IMR-90 (cell line): ENCODE data around the gene NOL4L. TPM values are rescaled to one million over a fixed set of nuclear protein-coding genes. Genes with fewer than 3 reads are reported as not detected.

Source experiments
- ATAC-seq: fragments of 200-7000 bp; cut with Tn5 transposase; 2 replicates; pipeline ENCODE4 v1.9.1; 2020; ENCODE audit warnings: low read depth, mild to moderate bottlenecking, moderate library complexity
- BruUV-seq: library from RNA; stranded (reverse); fragments of 400-500 nt; replicated peaks from 2 replicates; lab custom pipeline; 2021; lab: Mats Ljungman, UMichigan
- CTCF ChIA-PET: fragments of 300-600 bp; formaldehyde crosslinking; extraction: SDS; loops from one replicate; lab custom pipeline; 2021; ENCODE audit warnings: antibody characterized with exemption; lab: Yijun Ruan, JAX
- POLR2A ChIA-PET: fragments of 300-600 bp; sonication (Branson Sonifier 250); formaldehyde crosslinking; loops from one replicate; lab custom pipeline; 2022; ENCODE audit warnings: antibody characterized with exemption; ENCODE audit not compliant: unreplicated experiment; lab: Charles Lee
- DNase-seq: peaks from one replicate; pipeline ENCODE4 v3.0.0; 2013
- H2AFZ ChIP-seq: replicated peaks from 2 replicates; pipeline ENCODE3; 2013; ENCODE audit warnings: low read length, mild to moderate bottlenecking; ENCODE audit not compliant: poor library complexity
- H2AK5ac ChIP-seq: 2 replicates; pipeline ENCODE4 v1.6.1; 2013; ENCODE audit warnings: low read depth, low read length, inconsistent platforms
- H2AK9ac ChIP-seq: replicated peaks from 2 replicates; pipeline ENCODE3; 2013; ENCODE audit warnings: mild to moderate bottlenecking, low read depth, low read length, moderate library complexity; ENCODE audit not compliant: poor library complexity
- H2BK120ac ChIP-seq: 2 replicates; pipeline ENCODE4 v1.6.1; 2013; ENCODE audit warnings: low read depth, low read length, inconsistent platforms
- H2BK15ac ChIP-seq: 3 replicates; pipeline ENCODE4 v1.6.1; 2013; ENCODE audit warnings: low read depth, low read length, inconsistent platforms
- H2BK20ac ChIP-seq: 2 replicates; pipeline ENCODE4 v1.6.1; 2013; ENCODE audit warnings: low read depth, mild to moderate bottlenecking, inconsistent platforms, low read length, moderate library complexity
- H2BK5ac ChIP-seq: 2 replicates; pipeline ENCODE4 v1.6.1; 2013; ENCODE audit warnings: mild to moderate bottlenecking, low read depth, low read length, inconsistent platforms; ENCODE audit not compliant: poor library complexity, severe bottlenecking
- H3K14ac ChIP-seq: replicated peaks from 2 replicates; pipeline ENCODE4 v1.6.1; 2013; ENCODE audit warnings: low read depth, low read length, inconsistent platforms
- H3K18ac ChIP-seq: 2 replicates; pipeline ENCODE4 v1.6.1; 2013; ENCODE audit warnings: low read depth, low read length, control low read depth
- H3K23ac ChIP-seq: 2 replicates; pipeline ENCODE4 v1.6.1; 2013; ENCODE audit warnings: low read depth, low read length, inconsistent platforms
- H3K27ac ChIP-seq: 2 replicates; pipeline ENCODE4 v1.5.1; 2013; ENCODE audit warnings: mild to moderate bottlenecking, control low read depth, low read length; ENCODE audit not compliant: insufficient read depth
- H3K27me3 ChIP-seq: 2 replicates; pipeline ENCODE4 v1.6.1; 2013; ENCODE audit warnings: low read length; ENCODE audit not compliant: control insufficient read depth, insufficient read depth
- H3K36me3 ChIP-seq: 2 replicates; pipeline ENCODE4 v1.6.1; 2013; ENCODE audit warnings: low read length, mixed read lengths; ENCODE audit not compliant: control insufficient read depth, insufficient read depth
- H3K4ac ChIP-seq: 2 replicates; pipeline ENCODE4 v1.6.1; 2013; ENCODE audit warnings: low read depth, low read length, inconsistent platforms
- H3K4me1 ChIP-seq: 2 replicates; pipeline ENCODE4 v1.6.1; 2013; ENCODE audit warnings: low read length, mixed read lengths; ENCODE audit not compliant: control insufficient read depth, insufficient read depth
- H3K4me2 ChIP-seq: 2 replicates; pipeline ENCODE4 v1.6.1; 2013; ENCODE audit warnings: low read depth, mild to moderate bottlenecking, control low read depth, low read length, moderate library complexity
- H3K4me3 ChIP-seq: 2 replicates; pipeline ENCODE4 v1.5.1; 2013; ENCODE audit warnings: low read depth, mild to moderate bottlenecking, control low read depth, low read length, moderate library complexity; ENCODE audit not compliant: insufficient read depth
- H3K56ac ChIP-seq: 2 replicates; pipeline ENCODE4 v1.6.1; 2013; ENCODE audit warnings: low read length, inconsistent platforms; ENCODE audit not compliant: insufficient read depth; ENCODE audit errors: extremely low read depth
- H3K79me1 ChIP-seq, 2 experiments: 2 replicates each; pipeline ENCODE4 v1.6.1; 2013; ENCODE audit warnings: low read length in 2 of 2, inconsistent platforms in 1 of 2, low read depth in 1 of 2
- H3K9ac ChIP-seq: 2 replicates; pipeline ENCODE4 v1.6.1; 2013; ENCODE audit warnings: low read depth, low read length, control low read depth
- H3K9me1 ChIP-seq: 2 replicates; pipeline ENCODE4 v1.6.1; 2013; ENCODE audit warnings: low read length, inconsistent platforms; ENCODE audit not compliant: insufficient read depth
- H3K9me3 ChIP-seq: 2 replicates; pipeline ENCODE4 v1.6.1; 2013; ENCODE audit warnings: low read length; ENCODE audit not compliant: control insufficient read depth, insufficient read depth
- H4K20me1 ChIP-seq: 2 replicates; pipeline ENCODE4 v1.6.1; 2013; ENCODE audit warnings: low read length, inconsistent platforms; ENCODE audit not compliant: insufficient read depth
- H4K5ac ChIP-seq: 2 replicates; pipeline ENCODE4 v1.6.1; 2013; ENCODE audit warnings: mild to moderate bottlenecking, low read depth, low read length, control low read depth
- H4K8ac ChIP-seq, 2 experiments: 2 replicates each; pipeline ENCODE4 v1.6.1; 2013; ENCODE audit warnings: low read depth in 2 of 2, low read length in 2 of 2, control low read depth in 1 of 2, inconsistent platforms in 1 of 2
- H4K91ac ChIP-seq: 2 replicates; pipeline ENCODE4 v1.6.1; 2013; ENCODE audit warnings: low read depth, low read length, inconsistent platforms; ENCODE audit not compliant: insufficient read depth
- BHLHE40 ChIP-seq: fragments of 150-350 bp; IDR thresholded peaks from 2 replicates; pipeline ENCODE4 v1.6.1; 2016; ENCODE audit warnings: mild to moderate bottlenecking, low read depth, low read length
- CEBPB ChIP-seq: IDR thresholded peaks from 2 replicates; pipeline ENCODE4 v1.6.1; 2012; ENCODE audit warnings: low read depth, low read length, improper control_type of control experiment
- ELK1 ChIP-seq: fragments of 150-350 bp; IDR thresholded peaks from 2 replicates; pipeline ENCODE4 v1.6.1; 2016; ENCODE audit warnings: low read depth, mild to moderate bottlenecking, low read length, moderate library complexity, borderline replicate concordance
- FOS ChIP-seq: fragments of 150-350 bp; IDR thresholded peaks from 2 replicates; pipeline ENCODE4 v1.6.1; 2016; ENCODE audit warnings: low read depth, low read length
- MAZ ChIP-seq: IDR thresholded peaks from 2 replicates; pipeline ENCODE4 v1.6.1; 2012; ENCODE audit warnings: low read depth, mild to moderate bottlenecking, low read length, improper control_type of control experiment, moderate library complexity, borderline replicate concordance
- MXI1 ChIP-seq: IDR thresholded peaks from 2 replicates; pipeline ENCODE4 v1.6.1; 2012; ENCODE audit warnings: low read depth, mild to moderate bottlenecking, low read length, moderate library complexity, borderline replicate concordance
- RAD21 ChIP-seq: IDR thresholded peaks from 2 replicates; pipeline ENCODE4 v1.6.1; 2012; ENCODE audit warnings: low read length, improper control_type of control experiment
- RFX5 ChIP-seq: IDR thresholded peaks from 2 replicates; pipeline ENCODE4 v1.8.0; 2012; ENCODE audit warnings: low read depth, mild to moderate bottlenecking, low read length, moderate library complexity
- SMC3 ChIP-seq: fragments of 150-350 bp; IDR thresholded peaks from 2 replicates; pipeline ENCODE4 v1.6.1; 2016; ENCODE audit warnings: low read depth, mild to moderate bottlenecking, antibody characterized with exemption, low read length, moderate library complexity
- USF2 ChIP-seq: fragments of 150-350 bp; IDR thresholded peaks from 2 replicates; pipeline ENCODE4 v1.6.1; 2017; ENCODE audit warnings: mild to moderate bottlenecking, antibody characterized with exemption, low read length, low read depth
- WGBS, 2 experiments: methylation state at CpG; one replicate each; pipeline versions ENCODE4 v1.1.5 to v1.1.7; 2013; ENCODE audit warnings: missing lambda C conversion rate in 2 of 2; ENCODE audit not compliant: insufficient read length in 1 of 2; ENCODE audit errors: extremely low coverage in 2 of 2; 5-methylcytosine and 5-hydroxymethylcytosine counted together
- dilution Hi-C: fragments of 300-500 bp; cut with HindIII; formaldehyde crosslinking; loops from one replicate; pipeline ENCODE4 v1.14.3; 2018; ENCODE audit warnings: low sequenced_read_pairs; ENCODE audit not compliant: unreplicated experiment
- in situ Hi-C: fragments of 300-500 bp; cut with MboI; formaldehyde crosslinking; loops from 3 replicates; pipeline ENCODE4 v1.14.3; 2019; ENCODE audit warnings: low sequenced_read_pairs, inconsistent platforms, mixed read lengths
- intact Hi-C: fragments of 100-400 bp; cut with micrococcal nuclease; formaldehyde crosslinking; loops from 2 replicates; pipeline ENCODE4 v1.10.0; 2022
- polyA plus RNA-seq, 3 experiments: library from polyadenylated mRNA; depleted of rRNA; stranded (reverse); fragments of >200 nt; gene quantifications; 2 replicates each; pipeline ENCODE4 v1.2.3, GENCODE V29; 2012; ENCODE audit warnings: low replicate concordance in 1 of 3
- total RNA-seq: library from RNA; depleted of rRNA; stranded (reverse); fragments of >200 nt; gene quantifications from 2 replicates; pipeline ENCODE4 v1.2.3, GENCODE V29; 2012

NOL4L gene
- total and polyA plus RNA-seq, 2 of the 4 experiments (the other 2 are of a cell fraction): 4.7 to 13.3 TPM

- Histone ChIP-seq H3K4ac (no peak overlapping the region), H3K14ac (no peak overlapping the region), H3K4me1 (peaks cover 2% of the 10 kb centered on the region; the same call in 1 of the 2 replicates), H2BK20ac (no peak overlapping the region), H3K56ac (no peak overlapping the region), H2BK5ac (peak overlapping the region; percentile 44), H3K27me3 (no peaks in the 10 kb centered on the region), H4K5ac (no peak overlapping the region), H3K23ac (no peak overlapping the region), H3K9me1 (peaks cover 8% of the 10 kb centered on the region; the same call in 1 of the 2 replicates), H3K79me1 (peaks cover 24 to 63% of the 10 kb centered on the region in 2 experiments), H3K9me3 (no peaks in the 10 kb centered on the region), H2BK15ac (no peak overlapping the region), H3K4me3 (no peak overlapping the region), H2AFZ (no peak overlapping the region), H4K91ac (no peak overlapping the region), H3K9ac (no peak overlapping the region), H3K18ac (no peak overlapping the region), H4K20me1 (peaks cover 49% of the 10 kb centered on the region), H2AK9ac (no peak overlapping the region), H3K36me3 (0 out of 2 replicates have a peak, but pooled peaks cover 3% of the 10 kb centered on the region), H2AK5ac (no peak overlapping the region), H3K27ac (no peak overlapping the region), H2BK120ac (no peak overlapping the region), H4K8ac (no peak overlapping the region), H3K4me2 (no peak overlapping the region)
- BruUV-seq: no TSS peak
- TF ChIP-seq USF2: no peak
- no peak for TF ChIP-seq CEBPB
- no peak for TF ChIP-seq ELK1
- TF ChIP-seq FOS: no peak
- TF ChIP-seq RAD21: no peak
- no peak for TF ChIP-seq MXI1
- no peak for TF ChIP-seq SMC3
- TF ChIP-seq BHLHE40: no peak
- no peak for TF ChIP-seq RFX5
- no peak for TF ChIP-seq MAZ
- ChIA-PET POLR2A (no interaction called here), CTCF (interaction anchor here (0.5 to 0.6 kb wide), 2 partner anchors 292 to 936 kb away, joined by 4 to 6 read pairs; no protein-coding TSS in a partner anchor)
- no CpG with 5 or more reads among the region's 3 CpGs for WGBS, 2 experiments
- intact Hi-C loops: loop anchor here (5.0 kb wide), 1 partner anchor 34 kb away; no protein-coding TSS in a partner anchor
- in situ Hi-C loops: no loop called here
- ATAC-seq: peak; percentile 81
- peak; percentile 42 for DNase-seq
- dilution Hi-C loops: no loop called here
Observed at GRCh38 chr20:32396646-32397160, 188.4 kb downstream of the NOL4L start.
